GM23248 (cell line): Measurements from ENCODE around the gene PDE10A. TPM values are rescaled to one million over a fixed set of nuclear protein-coding genes. Genes with fewer than 3 reads are reported as not detected.

Experiments used
- DNase-seq: peaks from one replicate; pipeline ENCODE4 v3.0.0-alpha.2; 2015
- H2AFZ ChIP-seq: fragments of 200-600 bp; sonication (generic); 2 replicates; pipeline ENCODE4 v1.6.1; 2016; ENCODE audit warnings: antibody characterized with exemption
- H3F3A ChIP-seq: fragments of 200-600 bp; sonication (generic); 2 replicates; pipeline ENCODE4 v1.6.1; 2016; ENCODE audit warnings: mild to moderate bottlenecking, antibody characterized with exemption, mixed run types; ENCODE audit not compliant: insufficient read depth
- H3K27ac ChIP-seq: fragments of 200-600 bp; sonication (generic); 2 replicates; pipeline ENCODE4 v1.5.1; 2016; ENCODE audit warnings: mild to moderate bottlenecking
- H3K27me3 ChIP-seq: fragments of 200-600 bp; sonication (generic); replicated peaks from 2 replicates; pipeline ENCODE4 v1.6.1; 2016; ENCODE audit warnings: mild to moderate bottlenecking; ENCODE audit not compliant: insufficient read depth
- H3K36me3 ChIP-seq: fragments of 200-600 bp; sonication (generic); 2 replicates; pipeline ENCODE4 v1.6.1; 2016; ENCODE audit warnings: low read depth, mild to moderate bottlenecking
- H3K4me1 ChIP-seq: fragments of 200-600 bp; sonication (generic); 2 replicates; pipeline ENCODE4 v1.6.1; 2016; ENCODE audit warnings: mild to moderate bottlenecking; ENCODE audit not compliant: insufficient read depth
- H3K4me2 ChIP-seq: fragments of 200-600 bp; sonication (generic); one replicate; pipeline ENCODE4 v1.6.1; 2016; ENCODE audit warnings: mild to moderate bottlenecking; ENCODE audit not compliant: unreplicated experiment
- H3K4me3 ChIP-seq: fragments of 200-600 bp; sonication (generic); 2 replicates; pipeline ENCODE4 v1.5.1; 2016; ENCODE audit warnings: mild to moderate bottlenecking
- H3K79me2 ChIP-seq: fragments of 200-600 bp; sonication (generic); 2 replicates; pipeline ENCODE4 v1.6.1; 2016; ENCODE audit warnings: mild to moderate bottlenecking; ENCODE audit not compliant: insufficient read depth
- H3K9ac ChIP-seq: fragments of 200-600 bp; sonication (generic); 2 replicates; pipeline ENCODE4 v1.6.1; 2016; ENCODE audit warnings: mild to moderate bottlenecking
- H3K9me2 ChIP-seq: fragments of 200-600 bp; sonication (generic); 2 replicates; pipeline ENCODE4 v1.6.1; 2016; ENCODE audit warnings: mixed run types, mild to moderate bottlenecking, moderate library complexity; ENCODE audit not compliant: insufficient read depth
- H3K9me3 ChIP-seq: fragments of 200-600 bp; sonication (generic); one replicate; pipeline ENCODE4 v1.6.1; 2017; ENCODE audit warnings: low read depth
- H4K20me1 ChIP-seq: fragments of 200-600 bp; sonication (generic); 2 replicates; pipeline ENCODE4 v1.6.0; 2016; ENCODE audit not compliant: insufficient read depth
- EZH2 ChIP-seq: fragments of 200-600 bp; sonication (generic); IDR thresholded peaks from 2 replicates; pipeline ENCODE4 v1.6.1; 2018; ENCODE audit warnings: antibody characterized with exemption, mild to moderate bottlenecking; ENCODE audit not compliant: insufficient read depth, poor library complexity, severe bottlenecking
- EZH2phosphoT487 ChIP-seq: fragments of 200-600 bp; sonication (generic); IDR thresholded peaks from 2 replicates; pipeline ENCODE4 v1.6.1; 2018; ENCODE audit warnings: antibody characterized with exemption, moderate library complexity, mild to moderate bottlenecking, low read depth; ENCODE audit not compliant: insufficient read depth
- WGBS, 2 experiments: methylation state at CpG; one replicate each; pipeline ENCODE4 v1.1.6; 2015 to 2017; ENCODE audit warnings: low lambda C conversion rate in 2 of 2, low coverage in 1 of 2; ENCODE audit errors: missing lambda C conversion rate in 2 of 2; 5-methylcytosine and 5-hydroxymethylcytosine counted together
- in situ Hi-C: fragments of 300-500 bp; cut with MboI; formaldehyde crosslinking; loops from 2 replicates; pipeline ENCODE4 v1.15.0; 2020
- polyA plus RNA-seq: library from polyadenylated mRNA; unstranded; fragments of >200 nt; fragmentation: Nextera tagmentation; extraction: Ambion mirVana; gene quantifications from 2 replicates; pipeline ENCODE4 v1.2.1, GENCODE V29; 2016
- total RNA-seq: library from RNA; depleted of rRNA; stranded (reverse); fragments of >200 nt; shearing (Covaris generic); gene quantifications from 2 replicates; pipeline ENCODE4 v1.2.3, GENCODE V29; 2014

Gene PDE10A
- total and polyA plus RNA-seq, 2 experiments from 2014 or later, result 0.11 to 0.21 TPM

GRCh38 chr6:165658395-165659058 lies 4.5 kb downstream of the PDE10A start:
- Histone ChIP-seq H3K9me2 (no peaks in the 10 kb centered on the region), H3K79me2 (no peaks in the 10 kb centered on the region), H2AFZ (no peak overlapping the region), H4K20me1 (no peaks in the 10 kb centered on the region), H3K4me1 (no peaks in the 10 kb centered on the region), H3K4me3 (no peak overlapping the region), H3K9ac (no peak overlapping the region), H3F3A (no peaks in the 10 kb centered on the region), H3K27ac (no peak overlapping the region), H3K36me3 (no peaks in the 10 kb centered on the region), H3K27me3 (peaks cover 48% of the 10 kb centered on the region), H3K4me2 (no peak overlapping the region), H3K9me3 (no peaks in the 10 kb centered on the region)
- no peak for DNase-seq
- 66% methylated on average over 13 of the region's 13 CpGs for WGBS, 2 experiments
- in situ Hi-C loops, result no loop called here
- no peak for TF ChIP-seq EZH2
- no peak for TF ChIP-seq EZH2phosphoT487

GRCh38 chr6:165657325-165657680 lies 5.7 kb downstream of the PDE10A start:
- H3F3A ChIP-seq, result no peaks in the 10 kb centered on the region
- H4K20me1 ChIP-seq, result no peaks in the 10 kb centered on the region
- in situ Hi-C loops, result no loop called here
- no peaks in the 10 kb centered on the region for H3K79me2 ChIP-seq
- H3K9me2 ChIP-seq, result no peaks in the 10 kb centered on the region
- no peak for DNase-seq
- H3K4me2 ChIP-seq, result no peak overlapping the region
- 56 to 61% methylated on average over 5 of the region's 5 CpGs for WGBS, 2 experiments
- peaks cover 43% of the 10 kb centered on the region for H3K27me3 ChIP-seq
- H3K27ac ChIP-seq, result no peak overlapping the region
- no peaks in the 10 kb centered on the region for H3K9me3 ChIP-seq
- no peak overlapping the region for H3K9ac ChIP-seq
- no peak for TF ChIP-seq EZH2phosphoT487
- TF ChIP-seq EZH2, result no peak
- no peak overlapping the region for H2AFZ ChIP-seq
- H3K4me3 ChIP-seq, result no peak overlapping the region
- no peaks in the 10 kb centered on the region for H3K4me1 ChIP-seq
- H3K36me3 ChIP-seq, result no peaks in the 10 kb centered on the region

GRCh38 chr6:165656581-165657324 lies 6.3 kb downstream of the PDE10A start:
- Histone ChIP-seq H3K4me2 (no peak overlapping the region), H3K27me3 (peaks cover 43% of the 10 kb centered on the region), H3K79me2 (no peaks in the 10 kb centered on the region), H3K36me3 (no peaks in the 10 kb centered on the region), H3K9me3 (no peaks in the 10 kb centered on the region), H3K9me2 (no peaks in the 10 kb centered on the region), H3K4me1 (no peaks in the 10 kb centered on the region), H2AFZ (no peak overlapping the region), H4K20me1 (no peaks in the 10 kb centered on the region), H3K27ac (no peak overlapping the region), H3K4me3 (no peak overlapping the region), H3K9ac (no peak overlapping the region), H3F3A (no peaks in the 10 kb centered on the region)
- no peak for DNase-seq
- TF ChIP-seq EZH2, result no peak
- TF ChIP-seq EZH2phosphoT487, result no peak
- in situ Hi-C loops, result no loop called here
- WGBS, 2 experiments, result 21 to 25% methylated on average over 8 of the region's 8 CpGs

GRCh38 chr6:165655191-165655590 lies 7.8 kb downstream of the PDE10A start:
- Histone ChIP-seq H3F3A (no peaks in the 10 kb centered on the region), H2AFZ (no peak overlapping the region), H3K9me3 (no peaks in the 10 kb centered on the region), H3K9ac (no peak overlapping the region), H3K27me3 (peaks cover 27% of the 10 kb centered on the region), H3K4me3 (no peak overlapping the region), H3K9me2 (no peaks in the 10 kb centered on the region), H3K36me3 (no peaks in the 10 kb centered on the region), H3K27ac (no peak overlapping the region), H3K4me2 (no peak overlapping the region), H4K20me1 (no peaks in the 10 kb centered on the region), H3K79me2 (no peaks in the 10 kb centered on the region), H3K4me1 (no peaks in the 10 kb centered on the region)
- WGBS, 2 experiments, result 72 to 76% methylated on average over 11 of the region's 11 CpGs
- TF ChIP-seq EZH2, result no peak
- no peak for TF ChIP-seq EZH2phosphoT487
- no peak for DNase-seq
- in situ Hi-C loops, result no loop called here
